B cell (primary cell): ENCODE results near the gene EGFR. TPM values are rescaled to one million over a fixed set of nuclear protein-coding genes. Genes with fewer than 3 reads are reported as not detected.

Experiments used
- ATAC-seq: fragments of 200-7000 bp; cut with Tn5 transposase; one replicate; pipeline ENCODE4 v1.10.0; 2021; ENCODE audit warnings: low read depth, mild to moderate bottlenecking, moderate number of reproducible peaks, moderate library complexity
- CTCF ChIA-PET: fragments of 350-600 bp; sonication (Branson Sonifier 250); formaldehyde crosslinking; loops from one replicate; lab custom pipeline; 2021; ENCODE audit warnings: antibody characterized with exemption, inconsistent platforms; lab: Charles Lee
- POLR2A ChIA-PET: fragments of 350-600 bp; sonication (Branson Sonifier 250); formaldehyde crosslinking; loops from one replicate; lab custom pipeline; 2021; ENCODE audit warnings: antibody characterized with exemption; lab: Charles Lee
- DNase-seq: peaks from one replicate; pipeline ENCODE4 v3.0.0; 2013
- H2AFZ ChIP-seq: 2 replicates; pipeline ENCODE4 v1.6.1; 2012; ENCODE audit warnings: mild to moderate bottlenecking, low read depth, low read length; ENCODE audit not compliant: insufficient read depth, poor library complexity, severe bottlenecking
- H3K27ac ChIP-seq, 2 donors: 1 replicate in 1 of 2; 2 replicates in 1 of 2; pipeline ENCODE4 v1.5.1; 2012 to 2013; ENCODE audit warnings: low read length in 2 of 2, mild to moderate bottlenecking in 2 of 2, moderate library complexity in 1 of 2
- H3K27me3 ChIP-seq, 4 experiments: fragments of 200-600 bp in 1 of 4; sonication (generic) in 1 of 4; replicated peaks in 1 of 4; 1 replicate in 2 of 4; 2 replicates in 2 of 4; pipeline versions ENCODE4 v1.6.1 to v1.7.0; 2013 to 2016; ENCODE audit warnings: low read length in 3 of 4, mild to moderate bottlenecking in 2 of 4, mixed read lengths in 1 of 4, moderate library complexity in 1 of 4; ENCODE audit not compliant: insufficient read depth in 4 of 4, control insufficient read depth in 3 of 4; ENCODE audit errors: control extremely low read depth in 1 of 4
- H3K36me3 ChIP-seq, 2 experiments: replicated peaks in 1 of 2; 1 replicate in 1 of 2; 2 replicates in 1 of 2; pipeline versions ENCODE4 v1.6.1 to v1.7.1; 2013; ENCODE audit warnings: low read length in 1 of 2; ENCODE audit not compliant: insufficient read depth in 2 of 2, control insufficient read depth in 1 of 2; ENCODE audit errors: control extremely low read depth in 1 of 2, extremely low read depth in 1 of 2
- H3K4me1 ChIP-seq, 2 donors: fragments of 200-600 bp in 1 of 2; sonication (generic) in 1 of 2; 1 replicate in 1 of 2; 2 replicates in 1 of 2; pipeline versions ENCODE4 v1.5.1 to v1.6.1; 2013 to 2017; ENCODE audit warnings: low read length in 2 of 2; ENCODE audit not compliant: control insufficient read depth in 2 of 2, insufficient read depth in 2 of 2
- H3K4me2 ChIP-seq: replicated peaks from 2 replicates; pipeline ENCODE3; 2012; ENCODE audit warnings: mild to moderate bottlenecking, low read depth, low read length; ENCODE audit not compliant: poor library complexity, severe bottlenecking
- H3K4me3 ChIP-seq, 5 experiments: fragments of 200-600 bp in 1 of 5; sonication (generic) in 1 of 5; 1 replicate in 3 of 5; 2 replicates in 2 of 5; pipeline versions ENCODE4 v1.5.1 to v1.7.0; 2011 to 2016; ENCODE audit warnings: low read length in 4 of 5, mild to moderate bottlenecking in 4 of 5, low read depth in 2 of 5, control low read depth in 1 of 5, moderate library complexity in 1 of 5; ENCODE audit not compliant: insufficient read depth in 1 of 5; ENCODE audit errors: control extremely low read depth in 1 of 5, extremely low read depth in 1 of 5
- H3K79me2 ChIP-seq: fragments of 200-600 bp; sonication (generic); one replicate; pipeline ENCODE4 v1.6.0; 2016; ENCODE audit warnings: low read length; ENCODE audit not compliant: control insufficient read depth, insufficient read depth
- H3K9ac ChIP-seq: fragments of 200-600 bp; sonication (generic); 2 replicates; pipeline ENCODE4 v1.6.1; 2017; ENCODE audit warnings: mild to moderate bottlenecking, low read length, moderate library complexity
- H3K9me3 ChIP-seq, 3 donors: one replicate each; pipeline versions ENCODE4 v1.6.1 to v1.7.1; 2013; ENCODE audit warnings: low read length in 2 of 3; ENCODE audit not compliant: control insufficient read depth in 2 of 3, insufficient read depth in 1 of 3; ENCODE audit errors: control extremely low read depth in 1 of 3
- H4K20me1 ChIP-seq: 2 replicates; pipeline ENCODE4 v1.6.0; 2012; ENCODE audit warnings: mild to moderate bottlenecking, low read length; ENCODE audit not compliant: insufficient read depth, control insufficient read depth, poor library complexity, severe bottlenecking
- H3K27ac Mint-ChIP-seq: one replicate; pipeline ENCODE4 v1.8.0; 2021; ENCODE audit warnings: mixed read lengths
- H3K27me3 Mint-ChIP-seq: one replicate; pipeline ENCODE4 v1.8.0; 2021; ENCODE audit warnings: mixed read lengths
- H3K4me1 Mint-ChIP-seq: one replicate; pipeline ENCODE4 v1.8.0; 2021; ENCODE audit warnings: mixed read lengths
- H3K4me3 Mint-ChIP-seq: one replicate; pipeline ENCODE4 v1.8.0; 2021; ENCODE audit warnings: mixed read lengths
- H3K9me3 Mint-ChIP-seq: one replicate; pipeline ENCODE4 v1.8.0; 2022; ENCODE audit warnings: mixed read lengths; ENCODE audit not compliant: insufficient read depth
- EZH2 ChIP-seq: IDR thresholded peaks from 2 replicates; pipeline ENCODE4 v1.6.1; 2012; ENCODE audit warnings: borderline replicate concordance, low read depth, mild to moderate bottlenecking, moderate library complexity, low read length; ENCODE audit not compliant: insufficient read depth, poor library complexity, severe bottlenecking
- WGBS: methylation state at CpG from one replicate; pipeline ENCODE4 v1.1.5; 2013; ENCODE audit warnings: missing lambda C conversion rate; ENCODE audit not compliant: insufficient coverage; 5-methylcytosine and 5-hydroxymethylcytosine counted together
- intact Hi-C: fragments of 100-400 bp; cut with micrococcal nuclease; formaldehyde crosslinking; loops from one replicate; pipeline ENCODE4 v1.10.0; 2022
- polyA plus RNA-seq: library from polyadenylated mRNA; depleted of rRNA; stranded (reverse); fragments of >200 nt; gene quantifications from 2 replicates; pipeline ENCODE4 v1.2.3, GENCODE V29; 2012
- total RNA-seq, 2 donors: library from RNA; stranded (reverse); fragments of 120-200 nt in 1 of 2; gene quantifications; 1 replicate in 1 of 2; 2 replicates in 1 of 2; pipeline versions ENCODE4 v1.2.3 to v1.2.4, GENCODE V29; 2013 to 2022
- TF ChIP-seq, protein P1 (sequence below): fragments of 200-600 bp; IDR thresholded peaks from one replicate; pipeline ENCODE4 v1.8.0; 2022; ENCODE audit warnings: antibody characterized with exemption, mild to moderate bottlenecking

The EGFR gene
- total and polyA plus RNA-seq, 2 donors (not counting 1 experiment from before 2014, with no cell fraction given) = not detected

DNA sequence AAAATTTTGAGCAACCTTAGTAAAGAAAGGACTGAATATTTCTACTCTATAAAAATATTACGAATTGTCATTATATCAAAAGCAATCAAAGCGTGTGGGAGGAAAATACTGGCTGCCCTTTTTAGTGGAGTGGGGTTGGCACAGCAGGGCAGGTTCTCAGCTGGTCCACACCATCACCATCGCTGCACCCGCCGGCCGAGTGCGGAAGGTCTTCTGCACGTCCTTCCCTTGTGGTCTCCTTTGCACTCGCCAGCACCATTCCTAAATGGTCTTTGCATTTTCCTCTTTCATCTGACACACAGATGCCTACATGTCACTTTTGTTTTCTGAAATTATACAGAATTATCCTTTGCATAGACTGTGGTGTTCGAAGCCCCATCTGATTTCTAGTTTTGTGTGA, 229.7 kb downstream of the EGFR start:
- Mint-ChIP-seq H3K4me3 (no peak overlapping the region), H3K27me3 (peaks cover 19% of the 10 kb centered on the region), H3K27ac (no peak overlapping the region), H3K4me1 (no peaks in the 10 kb centered on the region), H3K9me3 (no peaks in the 10 kb centered on the region)
- Histone ChIP-seq H2AFZ (no peak overlapping the region), H3K4me1 (no peaks in the 10 kb centered on the region), H3K4me3 (no peak overlapping the region), H3K27me3 (peaks cover 0 to 9% (median 3%) of the 10 kb centered on the region in 4 experiments), H3K36me3 (no peaks in the 10 kb centered on the region), H3K9ac (no peak overlapping the region), H3K9me3 (no peaks in the 10 kb centered on the region), H3K27ac (no peak overlapping the region), H4K20me1 (no peaks in the 10 kb centered on the region), H3K4me2 (no peak overlapping the region), H3K79me2 (no peaks in the 10 kb centered on the region)
- WGBS = 89% methylated on average over 8 of the region's 10 CpGs
- ChIA-PET POLR2A (no interaction called here), CTCF (no interaction called here)
- no peak for TF ChIP-seq EZH2
- TF ChIP-seq, protein P1, sequence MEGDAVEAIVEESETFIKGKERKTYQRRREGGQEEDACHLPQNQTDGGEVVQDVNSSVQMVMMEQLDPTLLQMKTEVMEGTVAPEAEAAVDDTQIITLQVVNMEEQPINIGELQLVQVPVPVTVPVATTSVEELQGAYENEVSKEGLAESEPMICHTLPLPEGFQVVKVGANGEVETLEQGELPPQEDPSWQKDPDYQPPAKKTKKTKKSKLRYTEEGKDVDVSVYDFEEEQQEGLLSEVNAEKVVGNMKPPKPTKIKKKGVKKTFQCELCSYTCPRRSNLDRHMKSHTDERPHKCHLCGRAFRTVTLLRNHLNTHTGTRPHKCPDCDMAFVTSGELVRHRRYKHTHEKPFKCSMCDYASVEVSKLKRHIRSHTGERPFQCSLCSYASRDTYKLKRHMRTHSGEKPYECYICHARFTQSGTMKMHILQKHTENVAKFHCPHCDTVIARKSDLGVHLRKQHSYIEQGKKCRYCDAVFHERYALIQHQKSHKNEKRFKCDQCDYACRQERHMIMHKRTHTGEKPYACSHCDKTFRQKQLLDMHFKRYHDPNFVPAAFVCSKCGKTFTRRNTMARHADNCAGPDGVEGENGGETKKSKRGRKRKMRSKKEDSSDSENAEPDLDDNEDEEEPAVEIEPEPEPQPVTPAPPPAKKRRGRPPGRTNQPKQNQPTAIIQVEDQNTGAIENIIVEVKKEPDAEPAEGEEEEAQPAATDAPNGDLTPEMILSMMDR = no peak
- no peak for DNase-seq
- intact Hi-C loops = no loop called here
- ATAC-seq = no peak

DNA sequence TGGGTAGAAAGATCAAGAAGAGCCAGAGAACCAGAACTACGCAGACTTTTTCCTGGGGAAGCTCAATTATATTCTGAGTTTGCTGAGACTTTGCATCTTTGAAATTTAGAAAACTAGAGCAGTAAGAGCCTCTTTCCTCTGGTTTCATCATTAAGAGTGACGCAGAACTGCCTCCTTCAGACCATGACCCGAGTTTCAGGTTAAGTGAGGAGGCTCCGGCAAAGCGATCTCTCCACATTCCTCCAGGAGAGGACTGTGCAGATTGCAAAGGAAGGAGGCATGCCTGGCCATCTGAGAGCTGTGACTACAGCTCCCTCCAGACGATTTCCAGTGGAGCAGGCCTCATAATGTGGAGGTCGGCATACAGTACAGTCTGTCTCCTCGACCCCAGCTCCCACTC, 230.5 kb downstream of the EGFR start:
- no peaks in the 10 kb centered on the region for H3K9me3 Mint-ChIP-seq
- peaks cover 27% of the 10 kb centered on the region for H3K27me3 Mint-ChIP-seq
- no peak overlapping the region for H3K4me2 ChIP-seq
- H3K27me3 ChIP-seq = peaks cover 0 to 17% (median 7%) of the 10 kb centered on the region in 4 experiments
- DNase-seq (no peak), ATAC-seq (no peak)
- H3K4me1 Mint-ChIP-seq = no peaks in the 10 kb centered on the region
- no peak overlapping the region for H3K27ac ChIP-seq
- H3K36me3 ChIP-seq = no peaks in the 10 kb centered on the region
- 73% methylated on average over 8 of the region's 8 CpGs for WGBS
- no peaks in the 10 kb centered on the region for H4K20me1 ChIP-seq
- H3K4me3 ChIP-seq = no peak overlapping the region
- no peak overlapping the region for H2AFZ ChIP-seq
- ChIA-PET CTCF (interaction anchor here (1.1 kb wide), 1 partner anchor 125 kb away, joined by 3 read pairs; no protein-coding TSS in a partner anchor), POLR2A (no interaction called here)
- H3K9ac ChIP-seq = no peak overlapping the region
- intact Hi-C loops = no loop called here
- H3K79me2 ChIP-seq = no peaks in the 10 kb centered on the region
- no peak overlapping the region for H3K27ac Mint-ChIP-seq
- no peak overlapping the region for H3K4me3 Mint-ChIP-seq
- no peak for TF ChIP-seq EZH2
- TF ChIP-seq, protein P1 = no peak
- peaks cover 0 to 2% (median 0%) of the 10 kb centered on the region in 3 donors for H3K9me3 ChIP-seq
- H3K4me1 ChIP-seq = peaks cover 1 to 3% of the 10 kb centered on the region in 2 donors
